ENCODE data around the gene HACL1.

GRCh38 chr3:15602146-15602536 is 772 bp upstream of the HACL1 start:
- TF ChIP-seq, protein P1, sequence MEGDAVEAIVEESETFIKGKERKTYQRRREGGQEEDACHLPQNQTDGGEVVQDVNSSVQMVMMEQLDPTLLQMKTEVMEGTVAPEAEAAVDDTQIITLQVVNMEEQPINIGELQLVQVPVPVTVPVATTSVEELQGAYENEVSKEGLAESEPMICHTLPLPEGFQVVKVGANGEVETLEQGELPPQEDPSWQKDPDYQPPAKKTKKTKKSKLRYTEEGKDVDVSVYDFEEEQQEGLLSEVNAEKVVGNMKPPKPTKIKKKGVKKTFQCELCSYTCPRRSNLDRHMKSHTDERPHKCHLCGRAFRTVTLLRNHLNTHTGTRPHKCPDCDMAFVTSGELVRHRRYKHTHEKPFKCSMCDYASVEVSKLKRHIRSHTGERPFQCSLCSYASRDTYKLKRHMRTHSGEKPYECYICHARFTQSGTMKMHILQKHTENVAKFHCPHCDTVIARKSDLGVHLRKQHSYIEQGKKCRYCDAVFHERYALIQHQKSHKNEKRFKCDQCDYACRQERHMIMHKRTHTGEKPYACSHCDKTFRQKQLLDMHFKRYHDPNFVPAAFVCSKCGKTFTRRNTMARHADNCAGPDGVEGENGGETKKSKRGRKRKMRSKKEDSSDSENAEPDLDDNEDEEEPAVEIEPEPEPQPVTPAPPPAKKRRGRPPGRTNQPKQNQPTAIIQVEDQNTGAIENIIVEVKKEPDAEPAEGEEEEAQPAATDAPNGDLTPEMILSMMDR (conservative IDR thresholded peaks at IDR 0.05; ENCODE audit: low read depth, low read length): no peak
- TF ChIP-seq EZH2 (IDR thresholded peaks at IDR 0.05; ENCODE audit: borderline replicate concordance, low read depth, low read length, poor library complexity, severe bottlenecking): no peak
